H1 (cell line): ENCODE measurements around the gene CEP104. TPM values are rescaled to one million over a fixed set of nuclear protein-coding genes. Genes with fewer than 3 reads are reported as not detected.
"Not testable (repeated sequence)": the region's sequence is repeated elsewhere in the genome, so short reads cannot be mapped to it uniquely, and the experiment has no call there.

Experiments used
- CTCF ChIA-PET: fragments of 300-600 bp; sonication (Branson Sonifier 250); formaldehyde crosslinking; loops from one replicate; lab custom pipeline; 2021; ENCODE audit not compliant: partially characterized antibody; lab: Charles Lee
- POLR2A ChIA-PET: fragments of 300-600 bp; sonication (Branson Sonifier 250); formaldehyde crosslinking; loops from one replicate; lab custom pipeline; 2021; ENCODE audit warnings: inconsistent platforms; ENCODE audit not compliant: partially characterized antibody; lab: Charles Lee
- DNase-seq, 2 experiments: peaks; one replicate each; pipeline versions ENCODE4 v3.0.0 to v3.0.0-alpha.2; 2010 to 2022; ENCODE audit warnings: low spot score in 2 of 2, low read depth in 1 of 2, mixed read lengths in 1 of 2
- FAIRE-seq: peaks from 2 replicates; lab custom pipeline; 2011; peaks lifted over from hg19 to GRCh38; lab: Jason Lieb, UNC
- H2AFZ ChIP-seq: 2 replicates; pipeline ENCODE4 v1.8.1; 2012; ENCODE audit warnings: low read length, inconsistent platforms
- H2AK5ac ChIP-seq: 2 replicates; pipeline ENCODE4 v1.6.1; 2013; ENCODE audit warnings: low read depth, low read length
- H2BK120ac ChIP-seq: replicated peaks from 2 replicates; pipeline ENCODE3; 2013; ENCODE audit warnings: low read depth, low read length, inconsistent platforms
- H2BK12ac ChIP-seq: 2 replicates; pipeline ENCODE4 v1.6.1; 2013; ENCODE audit warnings: low read depth, low read length
- H2BK15ac ChIP-seq: 2 replicates; pipeline ENCODE4 v1.6.1; 2013; ENCODE audit warnings: low read length
- H2BK20ac ChIP-seq: 2 replicates; pipeline ENCODE4 v1.6.1; 2013; ENCODE audit warnings: low read length
- H2BK5ac ChIP-seq: 2 replicates; pipeline ENCODE4 v1.6.1; 2013; ENCODE audit warnings: low read depth, low read length
- H3K14ac ChIP-seq: 2 replicates; pipeline ENCODE4 v1.6.1; 2013; ENCODE audit warnings: inconsistent platforms; ENCODE audit not compliant: insufficient read length
- H3K18ac ChIP-seq: 2 replicates; pipeline ENCODE4 v1.6.1; 2013; ENCODE audit warnings: low read length; ENCODE audit errors: extremely low read depth
- H3K23ac ChIP-seq: 2 replicates; pipeline ENCODE4 v1.6.1; 2013; ENCODE audit warnings: inconsistent platforms; ENCODE audit not compliant: insufficient read length
- H3K23me2 ChIP-seq: 2 replicates; pipeline ENCODE4 v1.6.1; 2013; ENCODE audit warnings: low read depth, low read length
- H3K27ac ChIP-seq: 2 replicates; pipeline ENCODE4 v1.6.1; 2011; ENCODE audit warnings: low read depth, low read length, inconsistent platforms
- H3K27me3 ChIP-seq, 4 experiments: replicated peaks in 1 of 4; 1 replicate in 1 of 4; 2 replicates in 3 of 4; pipeline versions ENCODE4 v1.6.1 to v1.8.1; 2011 to 2013; ENCODE audit warnings: low read length in 3 of 4, mild to moderate bottlenecking in 3 of 4, inconsistent platforms in 2 of 4, mixed read lengths in 2 of 4, moderate library complexity in 1 of 4; ENCODE audit not compliant: control insufficient read depth in 3 of 4, insufficient read depth in 3 of 4; ENCODE audit errors: extremely low read depth in 1 of 4
- H3K36me3 ChIP-seq, 4 experiments: 2 replicates each; pipeline versions ENCODE4 v1.6.1 to v1.8.1; 2011 to 2013; ENCODE audit warnings: mild to moderate bottlenecking in 4 of 4, low read length in 3 of 4, moderate library complexity in 2 of 4, control low read depth in 1 of 4, inconsistent platforms in 1 of 4; ENCODE audit not compliant: insufficient read depth in 4 of 4, control insufficient read depth in 2 of 4
- H3K4ac ChIP-seq: replicated peaks from 2 replicates; pipeline ENCODE3; 2013; ENCODE audit warnings: low read length, low read depth, mixed read lengths, inconsistent platforms; ENCODE audit not compliant: insufficient read length
- H3K4me1 ChIP-seq, 4 experiments: replicated peaks in 1 of 4; 1 replicate in 1 of 4; 2 replicates in 3 of 4; pipeline versions ENCODE4 v1.6.1 to v1.8.1; 2011 to 2013; ENCODE audit warnings: low read length in 3 of 4, inconsistent platforms in 2 of 4, mixed read lengths in 1 of 4; ENCODE audit not compliant: insufficient read depth in 4 of 4, control insufficient read depth in 3 of 4
- H3K4me2 ChIP-seq, 2 experiments: 2 replicates each; pipeline versions ENCODE4 v1.6.1 to v1.8.1; 2011 to 2013; ENCODE audit warnings: low read depth in 2 of 2, low read length in 2 of 2, control low read depth in 1 of 2, inconsistent platforms in 1 of 2, mild to moderate bottlenecking in 1 of 2; ENCODE audit not compliant: insufficient read depth in 1 of 2
- H3K4me3 ChIP-seq, 4 experiments: fragments of 200-600, 300-600 bp in 1 of 4; sonication (generic), shearing (Covaris generic), sonication (Bioruptor Twin) in 1 of 4; 2 replicates each; pipeline versions ENCODE4 v1.5.1 to v1.8.1; 2011 to 2016; ENCODE audit warnings: low read length in 4 of 4, low read depth in 3 of 4, control low read depth in 2 of 4, inconsistent platforms in 2 of 4, mild to moderate bottlenecking in 2 of 4, mixed read lengths in 1 of 4, moderate library complexity in 1 of 4; ENCODE audit not compliant: insufficient read depth in 2 of 4; ENCODE audit errors: extremely low read depth in 1 of 4
- H3K56ac ChIP-seq: replicated peaks from 2 replicates; pipeline ENCODE3; 2013; ENCODE audit warnings: low read depth, mild to moderate bottlenecking, mixed read lengths, low read length, inconsistent platforms; ENCODE audit not compliant: insufficient read length
- H3K79me1 ChIP-seq: 2 replicates; pipeline ENCODE4 v1.6.1; 2013; ENCODE audit warnings: low read depth, low read length, control low read depth
- H3K79me2 ChIP-seq, 2 experiments: 2 replicates each; pipeline versions ENCODE4 v1.6.1 to v1.8.1; 2012 to 2013; ENCODE audit warnings: low read length in 2 of 2, mild to moderate bottlenecking in 2 of 2, inconsistent platforms in 1 of 2; ENCODE audit not compliant: insufficient read depth in 2 of 2, control insufficient read depth in 1 of 2
- H3K9ac ChIP-seq, 4 experiments: replicated peaks in 1 of 4; 1 replicate in 1 of 4; 2 replicates in 3 of 4; pipeline versions ENCODE4 v1.6.1 to v1.8.1; 2011 to 2013; ENCODE audit warnings: low read depth in 3 of 4, low read length in 3 of 4, control low read depth in 2 of 4, mild to moderate bottlenecking in 2 of 4, moderate library complexity in 2 of 4, inconsistent platforms in 1 of 4; ENCODE audit errors: extremely low read depth in 1 of 4
- H3K9me3 ChIP-seq, 2 experiments: 2 replicates each; pipeline versions ENCODE4 v1.6.1 to v1.8.1; 2012 to 2013; ENCODE audit warnings: mild to moderate bottlenecking in 2 of 2, moderate library complexity in 2 of 2, control low read depth in 1 of 2, inconsistent platforms in 1 of 2, low read depth in 1 of 2, low read length in 1 of 2, mixed read lengths in 1 of 2; ENCODE audit not compliant: insufficient read depth in 2 of 2
- H4K20me1 ChIP-seq, 2 experiments: replicated peaks in 1 of 2; 2 replicates each; pipeline versions ENCODE3 to v1.8.1; 2011 to 2013; ENCODE audit warnings: inconsistent platforms in 2 of 2, low read length in 2 of 2, mild to moderate bottlenecking in 1 of 2; ENCODE audit not compliant: insufficient read depth in 2 of 2, control insufficient read depth in 1 of 2
- H4K5ac ChIP-seq: 2 replicates; pipeline ENCODE4 v1.6.1; 2013; ENCODE audit warnings: low read length, low read depth, mixed read lengths, inconsistent platforms; ENCODE audit not compliant: insufficient read length
- H4K8ac ChIP-seq: 2 replicates; pipeline ENCODE4 v1.8.0; 2013; ENCODE audit warnings: mild to moderate bottlenecking, moderate library complexity, low read length, inconsistent platforms; ENCODE audit not compliant: insufficient read depth; ENCODE audit errors: extremely low read depth
- H4K91ac ChIP-seq: replicated peaks from 2 replicates; pipeline ENCODE3; 2013; ENCODE audit warnings: low read length, mixed read lengths, inconsistent platforms; ENCODE audit not compliant: insufficient read length
- WGBS, 2 experiments: shearing (Covaris generic) in 1 of 2; methylation state at CpG; one replicate each; pipeline versions ENCODE4 v1.1.6 to v1.1.7; 2013 to 2015; ENCODE audit warnings: low lambda C conversion rate in 2 of 2, mixed read lengths in 2 of 2, inconsistent platforms in 1 of 2, low coverage in 1 of 2, missing lambda C conversion rate in 1 of 2; ENCODE audit not compliant: insufficient replicate concordance in 2 of 2, insufficient coverage in 1 of 2, insufficient read length in 1 of 2; ENCODE audit errors: extremely low coverage in 1 of 2, missing lambda C conversion rate in 1 of 2; 5-methylcytosine and 5-hydroxymethylcytosine counted together
- polyA plus RNA-seq, 7 experiments: library from polyadenylated mRNA; depleted of rRNA in 3 of 7; stranded (reverse) in 5 of 7; unstranded in 2 of 7; fragments of >200 nt in 5 of 7; fragments of 200-250 nt in 2 of 7; gene quantifications; 1 replicate in 5 of 7; 2 replicates in 1 of 7; 4 replicates in 1 of 7; pipeline versions ENCODE4 v1.2.1 to v1.2.3, GENCODE V29; 2011 to 2013; ENCODE audit warnings: missing spikeins in 2 of 7, mixed read lengths in 2 of 7
- total RNA-seq: library from RNA; stranded (reverse); fragmentation: NEBNext Ultra II Directional; extraction: Animal tissue kit (Norgen Biotek cat#: 25700); gene quantifications from 2 replicates; pipeline ENCODE4 v1.2.1, GENCODE V29; 2021

The CEP104 gene
- total and polyA plus RNA-seq, 2 of the 8 experiments (the other 6 are each of a cell fraction or from before 2014, with no cell fraction given) = 8.0 to 43.9 TPM

GRCh38 chr1:3800795-3801194 is 56.2 kb downstream of the CEP104 start:
- H3K4me3 ChIP-seq, H2BK20ac ChIP-seq, H4K5ac ChIP-seq, H3K79me2 ChIP-seq, H3K4ac ChIP-seq, H3K27ac ChIP-seq, H3K4me2 ChIP-seq, H3K23me2 ChIP-seq, H3K9me3 ChIP-seq, H2BK5ac ChIP-seq, H4K20me1 ChIP-seq, H4K8ac ChIP-seq, H4K91ac ChIP-seq, H2AFZ ChIP-seq, H2AK5ac ChIP-seq, H2BK120ac ChIP-seq, H3K36me3 ChIP-seq, FAIRE-seq, H3K27me3 ChIP-seq, H3K79me1 ChIP-seq, H3K23ac ChIP-seq, H3K14ac ChIP-seq, POLR2A ChIA-PET, H3K18ac ChIP-seq, H3K56ac ChIP-seq, DNase-seq, H3K9ac ChIP-seq, H3K4me1 ChIP-seq: not testable (repeated sequence)
- WGBS, 2 experiments = 87% methylated on average over 3 of the region's 3 CpGs; no CpG with 5 or more reads in 1 of the 2 experiments
- CTCF ChIA-PET = interaction anchor here (0.6 to 2.8 kb wide), 9 partner anchors 8 to 40 kb away, joined by 3 to 32 read pairs (median 6); no protein-coding TSS in a partner anchor
- Histone ChIP-seq H2BK12ac (peak overlapping the region; percentile 39; the same call in 1 of the 2 replicates), H2BK15ac (0 out of 2 replicates have a peak overlapping the region, but pooled peaks have one; percentile 92)
